22Rv1 (cell line): ENCODE measurements around the gene NOSTRIN.
"Not testable (repeated sequence)": the region's sequence is repeated elsewhere in the genome, so short reads cannot be mapped to it uniquely, and the experiment has no call there.

Source experiments
- H3K27ac ChIP-seq: fragments of 450-650 bp; 2 replicates; pipeline ENCODE4 v1.5.1; 2017
- ZFX ChIP-seq: fragments of 450-650 bp; IDR thresholded peaks from 2 replicates; pipeline ENCODE4 v1.6.1; 2017; ENCODE audit warnings: antibody characterized with exemption, borderline replicate concordance
- TF ChIP-seq, protein P1 (sequence below): fragments of 450-650 bp; IDR thresholded peaks from 2 replicates; pipeline ENCODE4 v1.5.1; 2017; ENCODE audit warnings: mild to moderate bottlenecking

Gene NOSTRIN

DNA sequence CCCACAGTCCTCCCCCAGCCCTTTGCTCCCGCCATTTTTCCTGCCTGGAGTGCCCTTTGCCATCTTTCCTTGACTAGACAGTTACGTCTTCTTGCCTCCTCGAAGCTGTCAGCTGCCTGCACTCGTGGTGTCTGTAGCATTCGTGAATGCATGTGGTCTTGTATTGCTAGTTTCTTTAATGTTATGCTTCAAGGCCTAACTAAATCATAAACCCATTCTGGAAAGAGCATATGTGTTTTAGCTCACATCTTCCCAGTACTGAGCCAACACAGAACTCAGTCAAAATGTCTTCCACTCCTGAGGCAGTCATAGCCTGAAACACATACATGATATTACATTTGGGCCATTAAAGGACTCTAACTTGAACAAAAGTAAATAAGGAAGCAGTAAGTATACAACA, 52.2 kb downstream of the NOSTRIN start:
- H3K27ac ChIP-seq = no peak overlapping the region
- TF ChIP-seq ZFX = no peak
- TF ChIP-seq, protein P1, sequence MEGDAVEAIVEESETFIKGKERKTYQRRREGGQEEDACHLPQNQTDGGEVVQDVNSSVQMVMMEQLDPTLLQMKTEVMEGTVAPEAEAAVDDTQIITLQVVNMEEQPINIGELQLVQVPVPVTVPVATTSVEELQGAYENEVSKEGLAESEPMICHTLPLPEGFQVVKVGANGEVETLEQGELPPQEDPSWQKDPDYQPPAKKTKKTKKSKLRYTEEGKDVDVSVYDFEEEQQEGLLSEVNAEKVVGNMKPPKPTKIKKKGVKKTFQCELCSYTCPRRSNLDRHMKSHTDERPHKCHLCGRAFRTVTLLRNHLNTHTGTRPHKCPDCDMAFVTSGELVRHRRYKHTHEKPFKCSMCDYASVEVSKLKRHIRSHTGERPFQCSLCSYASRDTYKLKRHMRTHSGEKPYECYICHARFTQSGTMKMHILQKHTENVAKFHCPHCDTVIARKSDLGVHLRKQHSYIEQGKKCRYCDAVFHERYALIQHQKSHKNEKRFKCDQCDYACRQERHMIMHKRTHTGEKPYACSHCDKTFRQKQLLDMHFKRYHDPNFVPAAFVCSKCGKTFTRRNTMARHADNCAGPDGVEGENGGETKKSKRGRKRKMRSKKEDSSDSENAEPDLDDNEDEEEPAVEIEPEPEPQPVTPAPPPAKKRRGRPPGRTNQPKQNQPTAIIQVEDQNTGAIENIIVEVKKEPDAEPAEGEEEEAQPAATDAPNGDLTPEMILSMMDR = no peak

DNA sequence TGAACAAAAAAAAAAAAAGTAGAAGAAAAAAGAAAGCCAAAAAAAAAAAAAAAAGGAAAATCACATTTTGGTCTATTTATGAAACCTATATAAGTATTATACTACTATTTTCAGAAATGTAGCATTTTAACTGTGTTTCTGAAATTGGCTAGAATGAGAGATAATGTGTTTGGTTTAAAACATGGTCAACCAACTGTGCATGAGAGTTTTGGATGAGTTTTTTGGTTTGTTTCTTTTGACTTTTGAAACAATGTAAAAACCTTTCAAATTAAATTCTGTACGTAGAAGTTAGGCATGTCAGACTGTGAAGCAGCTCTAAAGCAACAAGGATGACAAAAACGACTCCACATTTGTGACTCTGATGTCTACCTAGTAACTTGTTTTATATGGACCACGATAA, 53.2 kb downstream of the NOSTRIN start:
- TF ChIP-seq, protein P1 = no peak
- TF ChIP-seq ZFX = no peak
- no peak overlapping the region for H3K27ac ChIP-seq

DNA sequence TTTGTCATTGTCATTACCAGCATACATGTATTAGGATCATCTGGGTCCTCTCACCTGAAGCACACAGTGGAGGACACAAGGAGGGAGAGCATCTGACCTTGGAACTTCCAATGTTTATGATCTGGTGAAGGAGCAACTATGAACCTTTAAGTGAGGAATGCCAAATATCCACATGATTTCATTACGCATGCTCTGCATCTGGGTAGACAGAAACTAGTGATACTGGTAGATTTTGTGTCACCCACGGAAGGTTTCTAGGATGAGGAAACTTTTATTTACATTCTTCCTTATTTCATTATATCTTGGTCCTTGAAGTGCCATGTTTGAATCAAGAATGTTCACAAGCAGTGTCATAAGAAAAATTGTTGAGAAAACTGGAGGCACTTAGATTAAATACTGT, 55.7 kb downstream of the NOSTRIN start:
- H3K27ac ChIP-seq = no peak overlapping the region
- TF ChIP-seq ZFX = no peak
- TF ChIP-seq, protein P1 = no peak

DNA sequence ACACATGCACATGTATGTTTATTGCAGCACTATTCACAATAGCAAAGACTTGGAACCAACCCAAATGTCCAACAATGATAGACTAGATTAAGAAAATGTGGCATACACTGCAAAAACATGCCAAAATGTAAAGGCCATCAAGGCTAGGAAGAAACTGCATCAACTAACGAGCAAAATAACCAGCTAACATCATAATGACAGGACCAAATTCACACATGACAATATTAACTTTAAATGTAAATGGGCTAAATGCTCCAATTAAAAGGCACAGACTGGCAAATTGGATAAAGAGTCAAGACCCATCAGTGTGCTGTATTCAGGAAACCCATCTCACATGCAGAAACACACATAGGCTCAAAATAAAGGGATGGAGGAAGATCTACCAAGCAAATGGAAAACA, 64.7 kb downstream of the NOSTRIN start:
- not testable (repeated sequence) for H3K27ac ChIP-seq

DNA sequence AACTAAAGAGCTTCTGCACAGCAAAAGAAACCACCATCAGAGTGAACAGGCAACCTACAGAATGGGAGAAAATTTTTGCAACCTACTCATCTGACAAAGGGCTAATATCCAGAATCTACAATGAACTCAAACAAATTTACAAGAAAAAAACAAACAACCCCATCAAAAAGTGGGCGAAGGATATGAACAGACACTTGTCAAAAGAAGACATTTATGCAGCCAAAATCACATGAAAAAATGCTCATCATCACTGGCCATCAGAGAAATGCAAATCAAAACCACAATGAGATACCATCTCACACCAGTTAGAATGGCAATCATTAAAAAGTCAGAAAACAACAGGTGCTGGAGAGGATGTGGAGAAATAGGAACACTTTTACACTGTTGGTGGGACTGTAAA, 67.9 kb downstream of the NOSTRIN start:
- H3K27ac ChIP-seq = not testable (repeated sequence)

DNA sequence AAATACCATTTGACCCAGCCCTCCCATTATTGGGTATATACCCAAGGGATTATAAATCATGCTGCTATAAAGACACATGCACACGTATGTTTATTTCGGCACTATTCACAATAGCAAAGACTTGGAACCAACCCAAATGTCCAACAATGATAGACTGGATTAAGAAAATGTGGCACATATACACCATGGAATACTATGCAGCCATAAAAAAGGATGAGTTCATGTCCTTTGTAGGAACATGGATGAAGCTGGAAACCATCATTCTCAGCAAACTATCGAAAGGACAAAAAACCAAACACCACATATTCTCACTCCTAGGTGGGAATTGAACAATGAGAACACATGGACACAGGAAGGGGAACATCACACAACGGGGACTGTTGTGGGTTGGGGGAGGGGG, 68.4 kb downstream of the NOSTRIN start:
- not testable (repeated sequence) for H3K27ac ChIP-seq

DNA sequence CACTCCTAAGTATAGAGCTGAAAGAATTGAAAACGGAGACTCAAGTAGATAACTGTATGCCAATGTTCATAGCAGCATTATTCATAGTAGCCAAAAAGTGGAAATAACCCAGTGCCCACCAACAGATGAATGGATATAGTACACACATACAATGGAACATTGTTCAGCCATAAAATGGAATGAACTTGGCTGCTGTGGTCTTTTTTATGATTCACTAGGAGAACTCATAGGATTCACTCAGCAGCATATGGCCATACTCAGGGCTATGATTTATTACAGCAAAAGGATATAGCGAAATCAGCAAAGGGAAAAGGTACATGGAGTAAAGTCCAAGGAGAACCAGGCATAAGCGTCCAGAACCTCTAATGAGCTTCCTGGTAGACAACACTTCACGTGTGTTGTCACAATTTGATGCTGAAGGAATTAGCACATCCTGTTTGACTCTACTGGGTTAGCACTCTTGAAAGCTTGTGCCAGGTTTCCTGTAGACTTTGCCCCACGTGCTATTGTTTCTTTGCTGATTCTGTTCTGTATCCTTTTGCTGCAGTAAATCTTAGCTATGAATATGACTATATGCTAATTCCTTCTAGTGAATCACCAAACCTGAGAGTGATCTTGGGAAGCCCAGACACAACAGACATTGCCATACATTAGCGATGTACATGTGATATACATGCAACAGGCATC, 72.1 kb downstream of the NOSTRIN start:
- TF ChIP-seq ZFX = no peak
- TF ChIP-seq, protein P1 = no peak
- no peak overlapping the region for H3K27ac ChIP-seq

DNA sequence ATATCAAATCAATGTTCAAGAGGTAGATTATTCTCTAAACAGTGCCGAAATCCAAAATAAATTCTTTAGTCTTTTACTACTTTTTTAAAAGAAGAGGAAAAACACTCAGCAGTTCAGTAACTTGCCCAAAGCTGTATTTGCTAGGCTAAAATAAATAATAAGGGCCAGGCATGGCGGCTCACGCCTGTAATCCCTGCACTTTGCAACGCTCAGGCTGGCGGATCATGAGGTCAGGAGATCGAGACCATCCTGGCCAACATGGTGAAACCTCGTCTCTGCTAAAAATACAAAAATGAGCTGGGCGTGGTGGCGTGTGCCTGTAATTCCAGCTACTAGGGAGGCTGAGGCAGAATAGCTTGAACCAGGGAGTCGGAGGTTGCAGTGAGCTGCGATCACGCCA, 79.7 kb downstream of the NOSTRIN start:
- H3K27ac ChIP-seq = not testable (repeated sequence)

DNA sequence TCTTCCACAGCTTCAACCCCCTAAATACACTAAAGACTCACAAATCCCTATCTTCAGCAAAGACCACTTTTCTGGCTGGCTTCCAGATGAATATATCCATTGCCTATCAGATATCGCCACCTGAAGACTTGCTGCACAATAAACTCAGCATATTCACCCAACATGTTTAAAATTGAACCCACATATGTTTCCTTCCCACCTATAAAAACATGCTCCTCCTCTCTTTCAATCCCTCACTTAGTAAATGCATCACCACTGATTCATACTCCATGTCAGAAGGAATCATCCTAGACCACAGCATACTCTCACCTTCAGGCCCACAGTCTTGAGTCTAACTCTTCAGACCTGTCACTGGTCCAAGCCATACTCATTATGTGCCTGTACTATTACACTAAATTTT, 82.5 kb downstream of the NOSTRIN start:
- H3K27ac ChIP-seq = no peak overlapping the region
- no peak for TF ChIP-seq ZFX
- TF ChIP-seq, protein P1 = no peak

DNA sequence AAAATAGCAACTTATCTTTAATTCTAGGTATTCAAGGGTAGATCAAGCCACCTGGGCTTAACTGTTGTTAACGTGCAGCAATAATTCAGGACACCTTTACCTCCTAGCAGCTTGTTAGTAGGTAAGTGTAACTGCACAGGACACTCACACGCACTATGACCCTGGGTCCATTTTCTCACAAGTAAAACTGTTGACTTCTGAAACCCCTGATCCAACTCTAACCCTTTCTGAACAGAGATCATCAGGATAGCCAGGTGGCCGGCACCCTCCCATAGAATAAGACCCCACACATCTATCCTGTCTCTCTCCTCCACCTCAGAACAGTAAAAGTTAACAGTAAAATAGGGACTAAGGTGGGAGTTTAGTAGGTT, 87.2 kb downstream of the NOSTRIN start:
- TF ChIP-seq ZFX = no peak
- TF ChIP-seq, protein P1 = no peak
- H3K27ac ChIP-seq = no peak overlapping the region
